ENCODE measurements around the gene ASB13. TPM values are rescaled to one million over a fixed set of nuclear protein-coding genes. Genes with fewer than 3 reads are reported as not detected.

The ASB13 gene
- total and polyA plus RNA-seq, 10 of the 15 experiments (the other 5 are each of a cell fraction or from before 2014, with no cell fraction given), result 0.02 to 0.59 (median 0.10) TPM; not detected in 2

- no peak overlapping the region for H3K4me3 ChIP-seq
- in situ Hi-C loops (cut with MboI), result no loop called here
- peak overlapping the region; percentile 1; the same call in 1 of the 2 replicates for H3K4me2 ChIP-seq (ENCODE audit: control insufficient read depth, insufficient read depth)
- no peak overlapping the region for H3K9ac ChIP-seq (ENCODE audit: control insufficient read depth, insufficient read depth, low read length)
- ChIA-PET SMC1A (ENCODE audit: uncharacterized antibody, unreplicated experiment) (no interaction called here), RAD21 (ENCODE audit: unreplicated experiment) (no interaction called here), CTCF (interaction anchor here (1.5 kb wide), 1 partner anchor 25 kb away, joined by 4 read pairs; no protein-coding TSS in a partner anchor), POLR2A (interaction anchor here (0.7 kb wide), 1 partner anchor 15 kb away, joined by 3 read pairs; no protein-coding TSS in a partner anchor)
- H3K79me2 ChIP-seq (ENCODE audit: control insufficient read depth, insufficient read depth, low read length), result no peaks in the 10 kb centered on the region
- TF ChIP-seq SKIL (IDR thresholded peaks at IDR 0.05; ENCODE audit: low read depth, poor library complexity, severe bottlenecking), result no peak
- no peak for TF ChIP-seq JUNB (IDR thresholded peaks at IDR 0.05)
- TF ChIP-seq NRF1 (conservative IDR thresholded peaks at IDR 0.05; ENCODE audit: low read depth, low read length), result no peak
- no peak for TF ChIP-seq KDM1A (IDR thresholded peaks at IDR 0.05; ENCODE audit: borderline replicate concordance)
- TF ChIP-seq CREM (IDR thresholded peaks at IDR 0.05; ENCODE audit: low read depth), result no peak
- TF ChIP-seq ZSCAN29 (IDR thresholded peaks at IDR 0.05), result no peak
- TF ChIP-seq NFXL1 (IDR thresholded peaks at IDR 0.05; ENCODE audit: borderline replicate concordance), result no peak
- no peak for TF ChIP-seq NBN (IDR thresholded peaks at IDR 0.05)
- no peak for TF ChIP-seq BCLAF1 (IDR thresholded peaks at IDR 0.05)
- no peaks in the 10 kb centered on the region for H3K36me3 ChIP-seq (ENCODE audit: control insufficient read depth in 2 of 2, insufficient read depth in 2 of 2, low read length in 1 of 2)
- no peak overlapping the region for H2AFZ ChIP-seq (ENCODE audit: control insufficient read depth, low read depth, low read length)
- FAIRE-seq (no peak), ATAC-seq (no peak), DNase-seq (ENCODE audit: low read depth, low spot score) (no peak)
- H3K27me3 ChIP-seq (replicated peaks in 1 of 2; ENCODE audit: control insufficient read depth in 2 of 2, insufficient read depth in 2 of 2, low read length in 1 of 2), result no peaks in the 10 kb centered on the region; a peak in 2 of 4 replicates
- no TSS peak for BruUV-seq (replicated peaks)
- no peak overlapping the region for H3K27ac ChIP-seq (ENCODE audit: control insufficient read depth, insufficient read depth)
- H4K20me1 ChIP-seq (ENCODE audit: control insufficient read depth, insufficient read depth), result no peaks in the 10 kb centered on the region
- WGBS (ENCODE audit: insufficient coverage, insufficient replicate concordance, low lambda C conversion rate, missing lambda C conversion rate), result 0% methylated on average over 3 of the region's 3 CpGs
- no peaks in the 10 kb centered on the region; the same call in 2 of the 3 replicates for H3K9me3 ChIP-seq (replicated peaks; ENCODE audit: control insufficient read depth, insufficient read depth, low read length)
- H3K4me1 ChIP-seq (ENCODE audit: control insufficient read depth, insufficient read depth, low read length), result peaks cover 9% of the 10 kb centered on the region
- intact Hi-C loops (cut with micrococcal nuclease; ENCODE audit: unreplicated experiment), result no loop called here
Measured at GRCh38 chr10:5655121-5655520, 11.3 kb downstream of the ASB13 start.
